Neural cell (in vitro differentiated cells): ENCODE results near the gene TSPO.
"Not testable (repeated sequence)": the region's sequence is repeated elsewhere in the genome, so short reads cannot be mapped to it uniquely, and the experiment has no call there.

Experiments used
- CTCF ChIP-seq: fragments of 450-650 bp; IDR thresholded peaks from 2 replicates; pipeline ENCODE4 v1.5.1; 2014; ENCODE audit warnings: antibody characterized with exemption, mild to moderate bottlenecking, moderate library complexity; ENCODE audit not compliant: poor library complexity, severe bottlenecking
- EZH2 ChIP-seq: fragments of 200-600, 300-800 bp; shearing (Covaris generic), sonication (generic); IDR thresholded peaks from 2 replicates; pipeline ENCODE4 v1.6.1; 2014; ENCODE audit warnings: antibody characterized with exemption, low read length, borderline replicate concordance, mild to moderate bottlenecking; ENCODE audit not compliant: insufficient read depth, poor library complexity, severe bottlenecking
- MXI1 ChIP-seq: fragments of 450-650 bp; conservative IDR thresholded peaks from 2 replicates; pipeline ENCODE4 v1.6.1; 2014; ENCODE audit warnings: antibody characterized with exemption, mild to moderate bottlenecking; ENCODE audit not compliant: poor library complexity, severe bottlenecking
- POLR2AphosphoS5 ChIP-seq: IDR thresholded peaks from 2 replicates; pipeline ENCODE4 v1.6.1; 2012
- RAD21 ChIP-seq: fragments of 450-650 bp; conservative IDR thresholded peaks from 2 replicates; pipeline ENCODE4 v1.6.1; 2014; ENCODE audit warnings: antibody characterized with exemption, mild to moderate bottlenecking, moderate library complexity
- TF ChIP-seq, protein P1 (sequence below): IDR thresholded peaks from 2 replicates; pipeline ENCODE4 v1.6.1; 2012; ENCODE audit warnings: borderline replicate concordance

GRCh38 chr22:43146332-43146731 is 5.0 kb upstream of the TSPO start:
- TF ChIP-seq EZH2, CTCF, RAD21, MXI1, POLR2AphosphoS5: not testable (repeated sequence)
- TF ChIP-seq, protein P1, sequence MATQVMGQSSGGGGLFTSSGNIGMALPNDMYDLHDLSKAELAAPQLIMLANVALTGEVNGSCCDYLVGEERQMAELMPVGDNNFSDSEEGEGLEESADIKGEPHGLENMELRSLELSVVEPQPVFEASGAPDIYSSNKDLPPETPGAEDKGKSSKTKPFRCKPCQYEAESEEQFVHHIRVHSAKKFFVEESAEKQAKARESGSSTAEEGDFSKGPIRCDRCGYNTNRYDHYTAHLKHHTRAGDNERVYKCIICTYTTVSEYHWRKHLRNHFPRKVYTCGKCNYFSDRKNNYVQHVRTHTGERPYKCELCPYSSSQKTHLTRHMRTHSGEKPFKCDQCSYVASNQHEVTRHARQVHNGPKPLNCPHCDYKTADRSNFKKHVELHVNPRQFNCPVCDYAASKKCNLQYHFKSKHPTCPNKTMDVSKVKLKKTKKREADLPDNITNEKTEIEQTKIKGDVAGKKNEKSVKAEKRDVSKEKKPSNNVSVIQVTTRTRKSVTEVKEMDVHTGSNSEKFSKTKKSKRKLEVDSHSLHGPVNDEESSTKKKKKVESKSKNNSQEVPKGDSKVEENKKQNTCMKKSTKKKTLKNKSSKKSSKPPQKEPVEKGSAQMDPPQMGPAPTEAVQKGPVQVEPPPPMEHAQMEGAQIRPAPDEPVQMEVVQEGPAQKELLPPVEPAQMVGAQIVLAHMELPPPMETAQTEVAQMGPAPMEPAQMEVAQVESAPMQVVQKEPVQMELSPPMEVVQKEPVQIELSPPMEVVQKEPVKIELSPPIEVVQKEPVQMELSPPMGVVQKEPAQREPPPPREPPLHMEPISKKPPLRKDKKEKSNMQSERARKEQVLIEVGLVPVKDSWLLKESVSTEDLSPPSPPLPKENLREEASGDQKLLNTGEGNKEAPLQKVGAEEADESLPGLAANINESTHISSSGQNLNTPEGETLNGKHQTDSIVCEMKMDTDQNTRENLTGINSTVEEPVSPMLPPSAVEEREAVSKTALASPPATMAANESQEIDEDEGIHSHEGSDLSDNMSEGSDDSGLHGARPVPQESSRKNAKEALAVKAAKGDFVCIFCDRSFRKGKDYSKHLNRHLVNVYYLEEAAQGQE = not testable (repeated sequence)
